Stimulated activated CD8-positive, alpha-beta memory T cell treated with anti-CD3 and anti-CD28 coated beads, Interleukin-7, amount 100 ng/mL, for 4 hours (primary cell): ENCODE data around the gene PTPN3.

ENCODE experiments used
- DNase-seq, 2 donors: peaks; one replicate each; pipeline ENCODE4 v3.0.0-alpha.2; 2020; ENCODE audit warnings: low read depth in 2 of 2

PTPN3 gene

GRCh38 chr9:109454041-109454440 is 44.1 kb downstream of the PTPN3 start:
- DNase-seq: no peak

GRCh38 chr9:109453210-109453842 is 44.8 kb downstream of the PTPN3 start:
- DNase-seq: no peak

GRCh38 chr9:109452761-109453160 is 45.3 kb downstream of the PTPN3 start:
- no peak for DNase-seq

- no peak for DNase-seq
Measured at GRCh38 chr9:109451311-109452025, 46.6 kb downstream of the PTPN3 start.

- DNase-seq: no peak
Measured at GRCh38 chr9:109450346-109450745, 47.8 kb downstream of the PTPN3 start.

- no peak for DNase-seq
Measured at GRCh38 chr9:109449036-109449798, 48.9 kb downstream of the PTPN3 start.

- no peak for DNase-seq
Measured at GRCh38 chr9:109448223-109448622, 49.9 kb downstream of the PTPN3 start.

- no peak for DNase-seq
Measured at GRCh38 chr9:109447329-109448076, 50.6 kb downstream of the PTPN3 start.

GRCh38 chr9:109444771-109445320 is 53.3 kb downstream of the PTPN3 start:
- DNase-seq: no peak

- no peak for DNase-seq
Measured at GRCh38 chr9:109442716-109443115, 55.4 kb downstream of the PTPN3 start.

GRCh38 chr9:109441296-109441695 is 56.8 kb downstream of the PTPN3 start:
- DNase-seq: no peak

GRCh38 chr9:109440797-109441287 is 57.3 kb downstream of the PTPN3 start:
- peak in 1 of 2 donors; percentile 9 for DNase-seq

GRCh38 chr9:109440117-109440515 is 58.0 kb downstream of the PTPN3 start:
- no peak for DNase-seq

GRCh38 chr9:109439378-109440116 is 58.6 kb downstream of the PTPN3 start:
- DNase-seq: no peak

- no peak for DNase-seq
Measured at GRCh38 chr9:109437286-109437685, 60.8 kb downstream of the PTPN3 start.

GRCh38 chr9:109436071-109436470 is 62.0 kb downstream of the PTPN3 start:
- DNase-seq: no peak

GRCh38 chr9:109433476-109433875 is 64.6 kb downstream of the PTPN3 start:
- no peak for DNase-seq

- DNase-seq: no peak
Measured at GRCh38 chr9:109430231-109430630, 67.9 kb downstream of the PTPN3 start.

- DNase-seq: no peak
Measured at GRCh38 chr9:109428854-109429253, 69.3 kb downstream of the PTPN3 start.

- no peak for DNase-seq
Measured at GRCh38 chr9:109427886-109428285, 70.2 kb downstream of the PTPN3 start.
